Brain microvascular endothelial cell (primary cell): Measurements from ENCODE around the gene PIP5KL1.

Experiments used
- DNase-seq: peaks from one replicate; pipeline ENCODE4 v3.0.0-alpha.2; 2020
- H3K27ac ChIP-seq: fragments of 250-450 bp; sonication (Bioruptor Pico); 2 replicates; pipeline ENCODE4 v1.5.1; 2020; ENCODE audit warnings: mild to moderate bottlenecking, moderate library complexity
- H3K27me3 ChIP-seq: fragments of 250-450 bp; sonication (Bioruptor Pico); replicated peaks from 2 replicates; pipeline ENCODE4 v1.5.1; 2020; ENCODE audit warnings: mild to moderate bottlenecking
- H3K36me3 ChIP-seq: fragments of 250-450 bp; sonication (Bioruptor Pico); replicated peaks from 2 replicates; pipeline ENCODE4 v1.5.1; 2020; ENCODE audit warnings: mild to moderate bottlenecking
- H3K4me3 ChIP-seq: 2 replicates; pipeline ENCODE4 v1.5.1; 2011; ENCODE audit warnings: low read depth, mild to moderate bottlenecking, control low read depth, low read length, moderate library complexity
- CTCF ChIP-seq: IDR thresholded peaks from 2 replicates; pipeline ENCODE4 v1.5.1; 2011; ENCODE audit warnings: low read depth, mild to moderate bottlenecking, moderate library complexity, low read length, control low read depth, inconsistent platforms; ENCODE audit errors: missing control alignments
- in situ Hi-C: cut with HindIII; loops from 2 replicates; pipeline ENCODE4 v1.10.0; 2017; ENCODE audit warnings: low sequenced_read_pairs, low pct_ligation_motif_present

The PIP5KL1 gene

GRCh38 chr9:127943011-127943662 is 12.6 kb upstream of the PIP5KL1 start:
- in situ Hi-C loops = no loop called here
- H3K27me3 ChIP-seq = no peaks in the 10 kb centered on the region
- TF ChIP-seq CTCF = no peak
- H3K4me3 ChIP-seq = no peak overlapping the region
- no peaks in the 10 kb centered on the region for H3K36me3 ChIP-seq
- no peak overlapping the region for H3K27ac ChIP-seq
- DNase-seq = no peak

- no peaks in the 10 kb centered on the region for H3K36me3 ChIP-seq
- H3K27me3 ChIP-seq = no peaks in the 10 kb centered on the region
- peak; percentile 39 for DNase-seq
- no peak overlapping the region for H3K27ac ChIP-seq
- H3K4me3 ChIP-seq = no peak overlapping the region
- in situ Hi-C loops = no loop called here
- TF ChIP-seq CTCF = peak; percentile 94
Measured at GRCh38 chr9:127942216-127943010, 11.8 kb upstream of the PIP5KL1 start.

GRCh38 chr9:127941961-127942215 is 11.3 kb upstream of the PIP5KL1 start:
- Histone ChIP-seq H3K27me3 (no peaks in the 10 kb centered on the region), H3K4me3 (no peak overlapping the region), H3K36me3 (no peaks in the 10 kb centered on the region), H3K27ac (no peak overlapping the region)
- DNase-seq = no peak
- no peak for TF ChIP-seq CTCF
- in situ Hi-C loops = no loop called here

GRCh38 chr9:127941062-127941960 is 10.7 kb upstream of the PIP5KL1 start:
- H3K36me3 ChIP-seq = no peaks in the 10 kb centered on the region

GRCh38 chr9:127940593-127940992 is 10.0 kb upstream of the PIP5KL1 start:
- TF ChIP-seq CTCF = no peak
- Histone ChIP-seq H3K27ac (no peak overlapping the region), H3K27me3 (no peaks in the 10 kb centered on the region), H3K4me3 (no peak overlapping the region), H3K36me3 (peaks cover 3% of the 10 kb centered on the region)
- in situ Hi-C loops = no loop called here
- no peak for DNase-seq

More at GRCh38 chr9:127941062-127941960, 10.7 kb upstream of the PIP5KL1 start:
- Histone ChIP-seq H3K4me3 (no peak overlapping the region), H3K27me3 (no peaks in the 10 kb centered on the region), H3K27ac (no peak overlapping the region)
- no peak for TF ChIP-seq CTCF
- DNase-seq = no peak
- in situ Hi-C loops = no loop called here
